ENCODE data around the gene EIF5B. TPM values are rescaled to one million over a fixed set of nuclear protein-coding genes. Genes with fewer than 3 reads are reported as not detected.
"Not testable (repeated sequence)": the region's sequence is repeated elsewhere in the genome, so short reads cannot be mapped to it uniquely, and the experiment has no call there.

EIF5B gene, protein sequence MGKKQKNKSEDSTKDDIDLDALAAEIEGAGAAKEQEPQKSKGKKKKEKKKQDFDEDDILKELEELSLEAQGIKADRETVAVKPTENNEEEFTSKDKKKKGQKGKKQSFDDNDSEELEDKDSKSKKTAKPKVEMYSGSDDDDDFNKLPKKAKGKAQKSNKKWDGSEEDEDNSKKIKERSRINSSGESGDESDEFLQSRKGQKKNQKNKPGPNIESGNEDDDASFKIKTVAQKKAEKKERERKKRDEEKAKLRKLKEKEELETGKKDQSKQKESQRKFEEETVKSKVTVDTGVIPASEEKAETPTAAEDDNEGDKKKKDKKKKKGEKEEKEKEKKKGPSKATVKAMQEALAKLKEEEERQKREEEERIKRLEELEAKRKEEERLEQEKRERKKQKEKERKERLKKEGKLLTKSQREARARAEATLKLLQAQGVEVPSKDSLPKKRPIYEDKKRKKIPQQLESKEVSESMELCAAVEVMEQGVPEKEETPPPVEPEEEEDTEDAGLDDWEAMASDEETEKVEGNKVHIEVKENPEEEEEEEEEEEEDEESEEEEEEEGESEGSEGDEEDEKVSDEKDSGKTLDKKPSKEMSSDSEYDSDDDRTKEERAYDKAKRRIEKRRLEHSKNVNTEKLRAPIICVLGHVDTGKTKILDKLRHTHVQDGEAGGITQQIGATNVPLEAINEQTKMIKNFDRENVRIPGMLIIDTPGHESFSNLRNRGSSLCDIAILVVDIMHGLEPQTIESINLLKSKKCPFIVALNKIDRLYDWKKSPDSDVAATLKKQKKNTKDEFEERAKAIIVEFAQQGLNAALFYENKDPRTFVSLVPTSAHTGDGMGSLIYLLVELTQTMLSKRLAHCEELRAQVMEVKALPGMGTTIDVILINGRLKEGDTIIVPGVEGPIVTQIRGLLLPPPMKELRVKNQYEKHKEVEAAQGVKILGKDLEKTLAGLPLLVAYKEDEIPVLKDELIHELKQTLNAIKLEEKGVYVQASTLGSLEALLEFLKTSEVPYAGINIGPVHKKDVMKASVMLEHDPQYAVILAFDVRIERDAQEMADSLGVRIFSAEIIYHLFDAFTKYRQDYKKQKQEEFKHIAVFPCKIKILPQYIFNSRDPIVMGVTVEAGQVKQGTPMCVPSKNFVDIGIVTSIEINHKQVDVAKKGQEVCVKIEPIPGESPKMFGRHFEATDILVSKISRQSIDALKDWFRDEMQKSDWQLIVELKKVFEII
- 16.2 TPM for total RNA-seq

DNA sequence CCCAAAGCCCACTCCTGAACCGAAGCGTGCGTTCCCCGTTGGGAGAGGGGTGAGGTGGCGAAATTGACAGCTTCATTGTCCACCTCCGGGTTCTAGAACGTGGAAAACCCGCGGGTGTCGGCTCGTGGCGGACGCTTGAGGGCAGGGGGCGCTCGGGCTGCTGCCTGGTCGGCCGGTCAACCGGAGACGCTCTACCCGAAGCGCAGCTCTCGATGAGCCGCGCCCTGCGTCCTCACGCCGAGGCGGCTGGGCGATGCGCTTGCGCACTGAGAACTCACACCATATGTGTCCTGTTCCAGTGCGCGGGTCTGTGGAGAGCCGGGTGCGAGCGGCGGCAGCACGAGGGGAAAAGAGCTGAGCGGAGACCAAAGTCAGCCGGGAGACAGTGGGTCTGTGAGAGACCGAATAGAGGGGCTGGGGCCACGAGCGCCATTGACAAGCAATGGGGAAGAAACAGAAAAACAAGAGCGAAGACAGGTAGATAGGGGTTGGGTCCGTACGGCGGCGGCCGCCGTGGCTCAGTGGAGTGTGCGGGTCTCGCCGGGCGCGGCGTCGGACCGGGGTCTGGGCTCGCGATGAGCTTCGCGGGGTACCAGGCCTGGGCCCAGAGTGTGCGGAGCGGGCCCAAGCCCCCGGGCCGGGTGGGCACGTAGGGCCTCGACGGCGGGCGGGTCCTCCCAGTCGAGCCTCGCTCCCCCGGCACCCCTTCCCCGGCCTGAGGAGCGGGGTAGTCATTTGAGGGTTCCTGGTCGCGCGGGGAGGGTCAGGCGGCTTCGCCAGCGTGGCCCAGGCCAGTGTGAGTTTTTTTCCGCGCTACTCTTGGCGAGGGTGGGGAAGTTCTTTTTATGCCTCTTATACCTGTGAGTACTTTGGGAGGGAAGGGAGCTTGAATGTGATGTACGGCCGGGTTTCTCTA, at the start of gene EIF5B:
Gene EIF5B, plus strand, starts transcription at position 277 of the 916 bp plus-strand sequence. Its CDS starts 166 bp downstream, at position 443.
- peak; percentile 97 for DNase-seq

DNA sequence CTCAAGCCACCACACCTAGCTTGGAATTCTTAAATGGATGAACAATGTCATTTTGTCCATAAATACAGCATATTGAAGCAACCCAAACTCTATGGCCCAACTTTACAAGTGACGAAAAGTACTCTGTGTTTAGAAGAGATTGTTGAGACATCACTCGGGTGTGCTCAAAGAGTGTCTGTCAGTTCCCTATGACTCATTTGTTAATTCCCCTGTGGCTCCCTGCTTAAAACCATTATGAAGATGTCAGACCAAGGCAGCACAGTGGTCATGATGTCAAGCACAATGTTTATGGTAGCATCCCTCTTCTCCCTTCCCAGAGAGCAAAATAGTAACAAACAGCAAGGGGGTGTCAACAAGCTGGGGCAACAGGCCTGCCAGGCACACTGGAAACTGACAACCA, 39.2 kb upstream of the EIF5B start:
- DNase-seq: no peak

DNA sequence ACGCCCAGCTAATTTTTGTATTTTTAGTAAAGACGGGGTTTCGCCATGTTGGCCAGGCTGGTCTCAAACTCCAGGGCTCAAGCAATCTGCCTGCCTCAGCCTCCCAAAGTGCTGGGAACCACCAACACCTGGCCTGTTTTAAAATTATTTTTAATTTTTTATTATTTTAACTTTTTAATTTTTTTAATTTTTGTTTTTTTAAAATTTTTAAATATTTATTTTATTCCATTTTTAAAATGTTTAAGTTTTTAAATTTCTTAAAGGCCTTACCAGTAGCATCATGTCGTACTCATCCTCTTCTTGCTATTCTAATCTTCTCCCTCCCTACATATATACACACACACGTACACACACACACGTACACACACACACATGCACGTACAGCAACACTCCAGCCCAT, 37.6 kb upstream of the EIF5B start:
- no peak for DNase-seq

DNA sequence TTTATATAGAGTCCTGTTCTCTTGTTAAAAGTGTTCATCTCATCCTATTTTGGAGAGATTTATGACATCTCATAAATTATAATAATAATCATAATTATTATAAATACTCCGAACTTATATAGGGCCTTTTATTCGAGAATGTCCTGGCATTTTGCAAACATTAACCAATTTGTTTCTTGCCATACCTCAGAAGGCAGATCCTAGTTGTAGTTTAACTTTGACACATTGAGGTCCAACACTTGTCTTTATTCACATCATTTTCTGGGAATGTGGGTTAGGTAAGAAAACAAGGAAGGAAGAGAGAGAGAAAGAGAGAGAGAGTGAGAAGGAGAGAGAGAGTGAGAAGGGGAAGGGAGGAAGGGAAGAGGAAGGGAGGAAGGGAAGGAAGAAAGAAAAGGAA, 36.1 kb upstream of the EIF5B start, which contains the start of gene LYG1:
Gene LYG1, minus strand, starts transcription at position 101 of the 400 bp plus-strand sequence. CDS start 5,527 bp downstream, outside the sequence.
- not testable (repeated sequence) for DNase-seq

DNA sequence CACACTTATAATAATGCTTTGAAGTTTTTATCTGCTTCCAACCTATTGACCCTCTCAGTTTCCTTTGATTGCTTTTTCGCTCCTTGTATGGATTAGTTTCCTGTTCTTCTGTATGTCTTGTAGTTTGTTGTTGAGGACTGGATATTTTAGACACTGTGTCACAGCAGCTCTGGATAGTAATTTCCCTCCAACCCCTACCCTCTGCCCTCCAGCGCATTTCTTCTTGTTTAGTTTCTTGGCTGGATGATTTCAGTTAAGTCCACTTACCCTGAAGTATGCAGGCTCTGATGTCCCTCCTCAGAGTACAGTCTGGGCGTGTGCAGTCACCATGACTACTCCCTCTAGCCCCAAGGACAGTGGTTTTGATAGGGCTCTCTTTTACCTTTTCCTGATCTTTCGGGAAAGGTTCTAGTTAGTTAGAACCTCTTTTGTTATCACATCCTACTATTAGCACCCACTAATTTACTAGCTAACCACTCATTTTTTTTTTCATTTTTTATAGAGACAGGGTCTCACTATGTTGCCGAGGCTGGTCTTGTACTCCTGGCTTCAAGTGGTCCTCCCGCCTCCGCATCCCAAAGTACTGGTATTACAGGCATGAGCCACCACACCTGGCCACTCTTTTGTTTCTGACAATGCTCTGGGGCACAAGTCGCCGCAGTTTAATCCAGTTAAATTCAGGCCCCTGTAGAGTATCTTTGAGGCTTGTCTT, 19.9 kb upstream of the EIF5B start:
- no peak for DNase-seq

DNA sequence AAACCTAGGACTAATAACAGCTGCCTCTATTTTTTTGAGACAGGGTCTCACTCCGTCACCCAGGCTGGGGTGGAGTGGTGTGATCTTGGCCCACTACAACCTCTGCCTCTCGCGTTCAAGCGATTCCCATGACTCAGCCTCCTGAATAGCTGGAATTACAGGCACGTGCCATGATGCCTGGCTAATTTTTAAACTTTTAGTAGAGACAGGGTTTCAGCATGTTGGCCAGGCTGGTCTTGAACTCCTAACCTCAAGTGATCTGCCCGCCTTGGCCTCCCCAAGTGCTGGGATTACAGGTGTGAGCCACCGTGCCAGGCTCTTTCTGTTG, 19.4 kb upstream of the EIF5B start:
- DNase-seq: not testable (repeated sequence)

DNA sequence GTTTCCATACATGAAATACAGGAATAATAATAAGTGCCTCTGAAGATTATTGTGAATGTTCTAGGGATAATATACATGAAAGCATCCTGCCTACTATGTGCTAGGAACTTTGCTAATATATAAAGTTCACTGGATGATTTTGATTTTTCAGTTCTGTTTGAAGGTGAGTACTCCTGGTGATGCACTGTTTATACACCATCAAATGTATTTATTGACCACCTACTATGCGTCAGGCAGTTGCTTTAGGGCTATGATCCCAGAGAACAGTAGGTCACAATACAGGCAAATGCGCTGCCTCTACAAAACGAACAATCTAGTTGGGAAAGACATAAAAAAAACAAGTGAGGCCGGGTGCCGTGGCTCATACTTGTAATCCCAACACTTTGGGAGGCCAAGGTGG, 11.8 kb upstream of the EIF5B start:
- no peak for DNase-seq

DNA sequence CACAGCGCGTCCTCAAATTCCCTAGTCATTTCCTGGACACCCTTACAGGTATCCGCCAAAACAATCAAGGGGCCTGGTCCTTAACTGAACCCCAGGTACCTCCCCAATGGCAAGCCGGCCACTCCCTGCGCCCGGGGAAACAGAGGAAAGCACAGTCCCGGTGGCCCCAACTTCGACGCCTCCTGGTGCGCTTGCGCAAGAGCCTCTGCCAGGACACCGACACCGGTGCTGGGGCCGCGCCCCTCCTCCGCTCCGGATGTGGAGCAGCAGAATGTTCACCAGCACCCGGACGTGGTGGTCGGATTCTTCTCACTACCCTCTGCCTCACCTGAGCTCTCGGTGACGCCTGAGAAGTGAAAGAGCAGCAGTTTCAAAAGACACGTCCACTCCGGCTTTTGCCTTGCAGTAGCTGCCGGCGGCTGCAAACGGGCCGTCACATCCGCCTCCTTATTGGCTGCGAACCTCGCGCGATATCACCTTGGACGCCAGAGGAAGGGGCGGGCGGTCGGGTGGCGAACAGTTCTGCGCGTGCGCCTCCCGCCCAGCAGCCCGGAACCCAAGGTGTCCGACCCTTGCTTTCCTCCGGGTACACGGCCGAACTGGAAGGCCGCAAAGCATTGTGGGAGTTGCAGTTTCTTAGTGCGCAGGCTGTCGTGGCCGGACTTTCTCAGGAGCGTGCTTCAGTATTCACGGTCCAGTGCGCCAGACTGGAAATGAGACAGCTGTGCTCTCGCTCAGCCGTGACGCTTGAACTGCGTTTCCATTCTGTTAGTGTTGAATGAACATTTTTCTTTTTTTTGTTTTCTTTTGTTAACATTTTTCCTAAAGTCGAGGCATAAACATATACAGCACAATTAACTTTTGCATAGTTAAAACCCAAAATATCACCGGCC, 1.0 kb upstream of the EIF5B start, which contains the start of gene TXNDC9:
Gene TXNDC9, minus strand, starts transcription at position 423 of the 893 bp plus-strand sequence. CDS start 3,123 bp downstream, outside the sequence.
- DNase-seq: peak; percentile 97

DNA sequence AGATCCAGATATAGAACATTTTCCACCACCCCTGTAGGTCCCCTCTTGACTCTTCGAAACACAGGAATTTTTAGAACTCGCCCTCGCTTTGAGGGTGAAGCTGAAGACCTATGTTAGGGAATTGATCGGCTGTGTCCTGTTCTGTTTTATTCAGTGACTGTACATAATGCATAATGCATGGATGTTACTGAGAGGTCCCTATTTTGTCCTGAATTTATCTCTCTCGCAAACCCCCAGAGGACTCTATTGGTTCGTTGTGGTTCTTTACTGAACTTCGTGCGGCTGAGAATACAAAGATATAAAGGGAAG, 431 bp upstream of the EIF5B start:
- no peak for DNase-seq

DNA sequence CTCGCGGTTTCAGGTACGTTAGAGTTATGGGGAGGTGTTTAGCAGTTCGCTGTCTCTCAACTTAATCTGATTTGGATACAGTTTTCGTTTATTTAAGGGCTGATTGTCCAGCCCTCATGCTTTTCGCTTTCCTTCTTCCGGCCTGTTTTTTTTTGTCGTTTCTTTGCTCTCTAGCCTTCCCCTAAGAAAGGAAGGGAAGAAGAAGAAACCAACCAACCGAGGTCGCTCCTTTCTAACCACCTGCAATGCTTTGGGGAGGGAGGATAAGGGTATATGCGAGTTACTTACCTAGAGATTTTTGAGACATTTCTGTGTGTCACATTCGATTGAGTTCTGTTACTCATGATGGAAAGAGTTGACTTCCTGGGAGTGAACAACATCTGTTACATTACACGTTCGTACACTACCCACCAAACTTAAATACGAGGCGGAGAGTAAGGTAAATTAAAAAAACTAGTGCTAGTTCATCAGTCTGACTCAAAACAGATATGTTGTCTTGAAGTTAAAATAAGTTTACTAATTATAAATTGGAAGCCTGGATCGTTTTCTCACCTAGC, 918 bp downstream of the EIF5B start:
- no peak for DNase-seq

DNA sequence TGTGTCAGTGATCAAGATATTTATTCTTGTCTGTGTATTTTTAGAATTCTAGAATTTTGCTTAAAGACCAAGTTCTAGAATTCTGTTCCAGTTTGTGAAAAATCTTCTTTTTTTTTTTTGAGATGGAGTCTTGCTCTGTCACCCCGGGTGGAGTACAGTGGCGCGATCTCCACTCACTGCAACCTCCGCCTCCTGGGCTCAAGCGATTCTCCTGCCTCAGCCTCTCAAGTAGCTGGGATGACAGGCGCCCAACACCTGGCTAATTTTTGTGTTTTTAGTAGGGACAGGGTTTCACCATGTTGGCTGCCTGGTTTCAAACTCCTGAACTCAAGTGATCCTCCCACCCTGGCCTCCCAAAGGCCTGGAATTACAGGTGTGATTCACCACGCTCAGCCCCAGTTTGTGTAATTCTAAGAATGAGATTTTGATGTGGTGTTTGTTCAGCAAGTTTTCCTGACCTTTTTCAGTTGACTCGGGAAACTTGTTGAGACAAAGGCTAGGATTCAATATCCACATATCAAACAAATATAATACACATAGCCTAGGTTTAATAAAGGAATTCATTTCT, 3.6 kb downstream of the EIF5B start:
- no peak for DNase-seq

DNA sequence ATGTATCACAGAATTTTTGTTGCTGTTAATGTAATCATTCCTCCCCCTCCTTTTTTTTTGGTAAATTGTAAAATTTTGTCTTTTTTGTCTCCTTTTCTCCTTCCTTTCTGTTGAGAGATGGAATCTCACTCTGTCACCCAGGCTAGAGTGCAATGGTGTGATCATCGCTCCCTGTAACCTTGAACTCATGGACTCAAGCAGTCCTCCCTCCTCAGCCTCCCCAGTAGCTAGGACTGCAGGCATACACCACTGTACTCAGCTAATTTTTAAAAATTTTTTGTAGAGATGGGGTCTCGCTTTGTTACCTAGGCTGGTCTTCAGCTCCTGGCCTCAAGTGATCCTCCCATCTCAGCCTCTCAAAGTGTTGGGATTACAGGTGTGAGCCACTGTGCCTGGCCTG, 5.3 kb downstream of the EIF5B start:
- DNase-seq: no peak

DNA sequence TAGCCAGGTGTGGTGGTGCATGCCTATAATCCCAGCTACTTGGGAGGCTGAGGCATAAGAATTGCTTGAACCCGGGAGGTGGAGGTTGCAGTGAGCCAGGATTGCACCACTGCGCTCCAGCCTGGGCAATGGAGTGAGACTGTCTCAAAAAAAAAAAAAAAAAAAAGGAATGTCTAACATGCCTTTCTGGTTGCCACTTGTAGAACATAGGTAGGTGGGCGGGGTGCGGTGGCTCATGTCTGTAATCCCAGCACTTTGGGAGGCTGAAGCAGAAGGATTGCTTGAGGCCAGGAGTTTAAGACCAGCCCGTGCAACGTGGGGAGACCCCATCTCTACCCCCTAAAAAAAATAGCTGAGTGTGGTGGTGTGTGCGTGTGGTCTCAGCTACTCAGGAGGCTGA, 8.3 kb downstream of the EIF5B start:
- DNase-seq: not testable (repeated sequence)

DNA sequence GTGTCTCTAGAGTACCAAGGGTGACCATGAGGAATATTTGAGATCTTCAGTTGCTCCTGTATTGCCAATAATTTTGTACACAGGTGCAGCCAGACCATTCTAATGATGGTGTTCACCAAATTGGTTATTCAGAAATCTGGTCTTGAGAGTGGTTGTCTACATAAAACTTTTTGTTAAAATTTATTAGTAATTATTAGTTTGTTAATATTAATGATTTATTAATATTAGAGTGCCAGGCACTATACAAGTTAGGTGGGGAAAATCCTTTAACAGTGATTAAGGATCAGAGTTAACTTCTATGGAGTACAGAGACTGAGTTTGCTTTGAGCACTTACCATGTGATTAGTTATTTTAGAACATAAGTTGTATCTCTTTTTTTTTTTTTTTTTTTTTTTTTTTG, 9.0 kb downstream of the EIF5B start:
- DNase-seq: no peak

DNA sequence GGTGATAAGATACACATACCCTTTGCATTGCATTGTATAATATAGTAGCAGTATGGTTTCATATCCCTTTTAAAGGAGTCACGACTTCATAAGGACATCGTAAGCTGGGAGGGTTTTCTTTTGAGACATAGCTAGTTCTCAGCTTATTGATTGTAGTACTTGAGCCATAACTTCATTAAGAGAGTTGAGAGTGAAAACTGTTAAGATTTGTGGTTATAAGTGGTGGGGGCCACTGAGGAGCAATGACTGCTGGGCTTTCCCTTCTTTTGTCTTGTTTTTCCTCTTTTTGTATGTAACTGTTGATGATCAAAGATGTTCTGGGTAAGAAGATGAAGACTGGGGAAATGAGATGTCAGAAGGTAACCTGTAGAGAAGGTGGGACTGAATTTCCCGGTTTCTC, 11.0 kb downstream of the EIF5B start:
- no peak for DNase-seq

DNA sequence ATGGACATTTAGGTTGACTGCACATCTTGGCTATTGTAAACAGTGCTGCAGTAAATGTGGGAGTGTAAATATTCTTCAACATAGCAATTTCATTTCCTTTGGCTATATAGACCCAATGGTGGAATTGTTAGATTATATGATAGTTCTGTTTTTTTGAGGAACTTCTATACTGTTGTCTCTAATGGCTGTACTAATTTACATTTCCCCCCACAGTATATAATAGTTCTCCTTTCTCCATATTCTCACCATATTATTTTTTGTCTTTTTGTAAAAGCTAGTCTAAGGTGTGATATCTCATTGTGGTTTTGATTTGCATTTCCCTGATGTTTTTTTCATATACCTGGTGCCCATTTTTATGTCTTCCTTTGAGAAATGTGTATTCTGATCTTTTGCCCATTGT, 13.0 kb downstream of the EIF5B start:
- DNase-seq: no peak

DNA sequence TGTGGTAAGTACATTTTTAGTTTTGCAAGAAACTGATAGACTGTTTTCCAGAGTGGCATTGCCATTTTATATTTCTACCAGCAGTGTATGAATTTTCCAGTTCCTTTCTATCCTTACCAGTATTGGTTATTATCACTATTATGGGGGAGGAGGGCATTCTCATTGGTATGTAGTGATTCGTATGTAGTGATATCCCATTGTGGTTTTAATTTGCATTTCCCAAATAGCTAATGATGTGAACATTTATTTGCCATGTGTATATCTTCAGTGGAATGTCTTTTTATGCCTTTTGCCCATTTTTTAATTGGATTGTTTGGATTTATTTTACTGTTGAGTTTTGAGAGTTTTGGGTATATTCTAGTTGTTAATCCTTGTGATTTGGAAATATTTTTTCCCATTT, 16.9 kb downstream of the EIF5B start:
- no peak for DNase-seq

DNA sequence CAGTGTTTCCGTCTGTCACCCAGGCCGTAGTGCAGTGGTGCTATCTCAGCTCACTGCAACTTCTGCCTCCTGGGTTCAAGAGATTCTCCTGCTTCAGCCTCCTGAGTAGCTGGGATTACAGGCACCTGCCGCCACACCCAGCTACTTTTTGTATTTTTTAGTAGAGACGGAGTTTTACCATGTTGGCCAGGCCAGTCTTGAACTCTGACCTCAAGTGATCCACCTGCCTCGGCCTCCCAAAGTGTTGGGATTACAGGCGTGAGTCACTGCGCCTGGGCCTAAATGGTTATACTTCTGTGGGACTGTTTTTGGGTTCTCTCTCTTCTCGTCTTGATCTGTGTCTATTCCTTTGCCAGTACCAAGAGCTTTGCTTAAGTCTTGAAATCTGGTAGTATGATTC, 17.6 kb downstream of the EIF5B start:
- DNase-seq: not testable (repeated sequence)

DNA sequence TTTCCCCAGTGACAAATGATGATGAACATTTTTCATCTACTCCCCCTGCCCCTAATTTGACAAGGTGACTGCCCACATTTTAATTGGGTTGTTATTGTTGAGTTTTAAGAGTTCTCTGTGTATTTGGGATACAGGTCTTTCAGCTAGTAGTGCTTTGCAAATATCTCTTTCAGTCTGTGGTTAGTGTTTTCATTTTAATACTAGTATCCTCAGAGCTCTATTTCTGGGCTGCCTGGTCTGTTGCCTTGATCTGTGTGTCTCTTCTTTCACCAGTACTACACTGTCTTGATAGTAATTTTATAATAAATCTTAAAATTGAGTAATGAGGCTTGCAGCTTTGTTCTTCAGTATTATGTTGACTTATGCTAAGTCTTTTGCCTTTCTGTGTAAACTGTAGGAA, 19.7 kb downstream of the EIF5B start:
- DNase-seq: no peak
